Dendritic cell treated with granulocyte-macrophage colony-stimulating factor and Interleukin-4, amounts not matched to agents 40 ng/mL and 50 ng/mL, for 4 days (primary cell): ENCODE measurements around the gene NOXO1.
"Not testable (repeated sequence)": the region's sequence is repeated elsewhere in the genome, so short reads cannot be mapped to it uniquely, and the experiment has no call there.

Source experiments
- H3K27ac Mint-ChIP-seq: one replicate; pipeline ENCODE4 v1.8.0; 2022; ENCODE audit warnings: mild to moderate bottlenecking, mixed read lengths
- H3K27me3 Mint-ChIP-seq: one replicate; pipeline ENCODE4 v1.8.0; 2022; ENCODE audit warnings: mild to moderate bottlenecking, mixed read lengths
- H3K36me3 Mint-ChIP-seq: one replicate; pipeline ENCODE4 v1.8.0; 2022; ENCODE audit warnings: low read depth, mixed read lengths
- H3K4me1 Mint-ChIP-seq: one replicate; pipeline ENCODE4 v1.8.0; 2022; ENCODE audit warnings: low read depth, mixed read lengths
- H3K4me3 Mint-ChIP-seq: one replicate; pipeline ENCODE4 v1.8.0; 2022; ENCODE audit warnings: mild to moderate bottlenecking, moderate library complexity, mixed read lengths
- H3K9me3 Mint-ChIP-seq: one replicate; pipeline ENCODE4 v1.8.0; 2022; ENCODE audit warnings: mixed read lengths
- intact Hi-C: fragments of 100-400 bp; cut with micrococcal nuclease; formaldehyde crosslinking; loops from one replicate; pipeline ENCODE4 v1.15.0; 2022

NOXO1 gene

GRCh38 chr16:1974157-1975070 lies 6.9 kb downstream of the NOXO1 start:
- Mint-ChIP-seq H3K9me3 (no peaks in the 10 kb centered on the region), H3K27me3 (peaks cover 20% of the 10 kb centered on the region), H3K4me3 (no peak overlapping the region), H3K36me3 (peaks cover 69% of the 10 kb centered on the region), H3K4me1 (peaks cover 42% of the 10 kb centered on the region), H3K27ac (no peak overlapping the region)
- intact Hi-C loops: no loop called here

GRCh38 chr16:1973461-1974156 lies 7.7 kb downstream of the NOXO1 start:
- Mint-ChIP-seq H3K36me3 (peaks cover 61% of the 10 kb centered on the region), H3K27me3 (peaks cover 14% of the 10 kb centered on the region), H3K4me3 (no peak overlapping the region), H3K27ac (peak overlapping the region; percentile 98), H3K4me1 (peaks cover 39% of the 10 kb centered on the region), H3K9me3 (no peaks in the 10 kb centered on the region)
- intact Hi-C loops: no loop called here

GRCh38 chr16:1972490-1972877 lies 8.8 kb downstream of the NOXO1 start:
- H3K27me3 Mint-ChIP-seq: peaks cover 2% of the 10 kb centered on the region
- peak overlapping the region; percentile 96 for H3K4me3 Mint-ChIP-seq
- peaks cover 37% of the 10 kb centered on the region for H3K4me1 Mint-ChIP-seq
- H3K9me3 Mint-ChIP-seq: no peaks in the 10 kb centered on the region
- intact Hi-C loops: no loop called here
- peaks cover 50% of the 10 kb centered on the region for H3K36me3 Mint-ChIP-seq
- peak overlapping the region; percentile 98 for H3K27ac Mint-ChIP-seq

DNA sequence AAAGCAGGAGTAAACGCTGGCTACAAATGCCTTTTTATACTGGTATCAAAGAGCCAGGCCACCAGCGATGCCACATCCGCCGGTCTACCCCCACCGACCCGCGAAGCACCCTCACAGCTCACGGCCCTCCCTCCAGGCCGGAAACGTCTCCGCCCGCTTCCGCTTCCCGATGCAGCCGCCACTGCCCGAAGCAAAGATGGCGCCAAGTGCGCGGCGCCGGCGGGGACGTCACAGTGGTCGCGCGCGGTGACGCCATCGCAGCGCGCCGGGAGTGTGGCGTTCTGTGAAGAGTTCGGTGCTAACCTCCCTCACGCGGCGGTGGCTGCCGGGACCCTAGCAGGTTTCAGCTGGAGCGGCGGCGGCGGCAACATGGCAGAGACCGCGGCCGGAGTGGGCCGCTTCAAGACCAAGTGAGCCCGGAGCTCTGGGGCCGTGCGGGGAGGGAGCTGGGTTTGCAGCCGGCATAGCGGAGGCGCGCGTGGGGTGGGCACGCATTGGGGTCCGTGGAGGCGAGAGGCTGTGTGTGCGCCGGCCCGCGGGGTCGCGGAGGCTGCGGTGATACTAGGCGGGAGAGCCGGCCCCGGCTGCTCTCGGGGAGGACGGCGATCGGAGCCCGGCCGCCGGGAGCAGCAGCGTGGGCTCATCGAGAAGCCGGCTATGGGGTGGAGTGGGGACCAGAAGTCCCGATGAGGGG lies 9.3 kb downstream of the NOXO1 start, which contains the start of gene TBL3:
Gene TBL3, plus strand, starts transcription at position 258 of the 694 bp plus-strand sequence. Its CDS starts 112 bp downstream, at position 370.
- Mint-ChIP-seq H3K4me1 (peaks cover 37% of the 10 kb centered on the region), H3K36me3 (peaks cover 45% of the 10 kb centered on the region), H3K4me3 (peak within 1 kb of the TSS; percentile 96), H3K9me3 (no peaks in the 10 kb centered on the region), H3K27ac (peak within 1 kb of the TSS; percentile 98), H3K27me3 (no peaks in the 10 kb centered on the region)
- intact Hi-C loops: no loop called here

DNA sequence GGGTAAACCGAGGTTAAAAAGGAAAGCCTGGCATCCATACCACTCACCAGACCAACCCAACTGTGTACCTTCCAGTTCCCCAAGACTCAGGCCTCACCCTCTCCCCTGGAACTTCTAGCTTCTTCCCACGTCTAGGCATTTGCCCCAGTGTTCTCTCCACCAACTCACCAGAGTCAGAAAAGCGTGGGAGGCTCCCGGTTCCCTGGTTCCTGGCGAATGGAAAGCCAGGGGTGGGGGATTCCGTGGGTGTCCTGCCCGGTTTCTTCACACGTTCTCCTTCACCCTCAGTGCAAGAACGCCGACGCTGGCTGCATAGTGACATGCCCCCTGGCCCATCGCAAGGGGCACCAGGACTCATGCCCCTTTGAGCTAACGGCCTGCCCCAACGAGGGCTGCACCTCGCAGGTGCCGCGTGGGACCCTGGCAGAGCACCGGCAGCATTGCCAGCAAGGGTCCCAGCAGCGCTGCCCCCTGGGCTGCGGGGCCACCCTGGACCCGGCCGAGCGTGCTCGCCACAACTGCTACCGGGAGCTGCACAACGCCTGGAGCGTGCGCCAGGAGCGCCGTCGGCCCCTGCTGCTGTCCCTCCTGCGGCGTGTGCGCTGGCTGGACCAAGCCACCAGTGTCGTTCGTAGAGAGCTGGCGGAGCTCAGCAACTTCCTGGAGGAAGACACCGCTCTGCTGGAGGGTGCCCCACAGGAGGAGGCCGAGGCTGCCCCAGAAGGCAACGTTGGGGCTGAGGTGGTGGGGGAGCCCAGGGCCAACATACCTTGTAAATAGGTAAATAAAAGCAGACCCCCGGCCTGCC lies 12.9 kb downstream of the NOXO1 start:
- Mint-ChIP-seq H3K4me1 (peaks cover 46% of the 10 kb centered on the region), H3K36me3 (peaks cover 34% of the 10 kb centered on the region), H3K4me3 (no peak overlapping the region), H3K27me3 (no peaks in the 10 kb centered on the region), H3K27ac (no peak overlapping the region), H3K9me3 (no peaks in the 10 kb centered on the region)
- intact Hi-C loops: no loop called here

DNA sequence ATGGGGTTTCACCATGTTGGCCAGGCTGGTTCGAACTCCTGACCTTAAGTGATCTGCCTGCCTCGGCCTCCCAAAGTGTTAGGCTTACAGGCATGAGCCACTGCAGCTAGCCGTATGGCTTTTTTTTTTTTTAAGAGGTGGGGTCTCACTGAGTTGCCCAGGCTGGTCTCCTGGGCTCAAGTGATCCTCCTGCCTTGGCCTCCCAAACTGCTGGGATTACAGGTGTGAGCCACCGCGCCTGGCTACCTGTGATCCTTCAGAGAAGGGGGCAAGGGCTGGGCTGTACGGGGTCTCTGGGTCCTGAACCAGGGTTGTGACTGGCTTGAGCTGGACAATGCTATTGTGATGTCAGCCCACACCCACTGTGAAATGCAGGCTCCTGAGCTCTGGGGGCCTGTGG lies 14.8 kb downstream of the NOXO1 start, which contains the start of gene RNF151:
Gene RNF151, plus strand, starts transcription at position 397 of the 400 bp plus-strand sequence. CDS start 26 bp downstream, outside the sequence.
- peaks cover 45% of the 10 kb centered on the region for H3K36me3 Mint-ChIP-seq
- peak within 1 kb of the TSS; percentile 88 for H3K4me3 Mint-ChIP-seq
- H3K9me3 Mint-ChIP-seq: no peaks in the 10 kb centered on the region
- no peaks in the 10 kb centered on the region for H3K27me3 Mint-ChIP-seq
- peak within 1 kb of the TSS; percentile 97 for H3K27ac Mint-ChIP-seq
- intact Hi-C loops: no loop called here
- H3K4me1 Mint-ChIP-seq: peaks cover 50% of the 10 kb centered on the region

- intact Hi-C loops: no loop called here
- H3K4me3 Mint-ChIP-seq: peak overlapping the region; percentile 88
- no peaks in the 10 kb centered on the region for H3K27me3 Mint-ChIP-seq
- H3K9me3 Mint-ChIP-seq: no peaks in the 10 kb centered on the region
- H3K36me3 Mint-ChIP-seq: peaks cover 52% of the 10 kb centered on the region
- H3K27ac Mint-ChIP-seq: peak overlapping the region; percentile 97
- H3K4me1 Mint-ChIP-seq: peaks cover 49% of the 10 kb centered on the region
These were observed 15.8 kb downstream of the NOXO1 start for GRCh38 chr16:1965396-1966001.

DNA sequence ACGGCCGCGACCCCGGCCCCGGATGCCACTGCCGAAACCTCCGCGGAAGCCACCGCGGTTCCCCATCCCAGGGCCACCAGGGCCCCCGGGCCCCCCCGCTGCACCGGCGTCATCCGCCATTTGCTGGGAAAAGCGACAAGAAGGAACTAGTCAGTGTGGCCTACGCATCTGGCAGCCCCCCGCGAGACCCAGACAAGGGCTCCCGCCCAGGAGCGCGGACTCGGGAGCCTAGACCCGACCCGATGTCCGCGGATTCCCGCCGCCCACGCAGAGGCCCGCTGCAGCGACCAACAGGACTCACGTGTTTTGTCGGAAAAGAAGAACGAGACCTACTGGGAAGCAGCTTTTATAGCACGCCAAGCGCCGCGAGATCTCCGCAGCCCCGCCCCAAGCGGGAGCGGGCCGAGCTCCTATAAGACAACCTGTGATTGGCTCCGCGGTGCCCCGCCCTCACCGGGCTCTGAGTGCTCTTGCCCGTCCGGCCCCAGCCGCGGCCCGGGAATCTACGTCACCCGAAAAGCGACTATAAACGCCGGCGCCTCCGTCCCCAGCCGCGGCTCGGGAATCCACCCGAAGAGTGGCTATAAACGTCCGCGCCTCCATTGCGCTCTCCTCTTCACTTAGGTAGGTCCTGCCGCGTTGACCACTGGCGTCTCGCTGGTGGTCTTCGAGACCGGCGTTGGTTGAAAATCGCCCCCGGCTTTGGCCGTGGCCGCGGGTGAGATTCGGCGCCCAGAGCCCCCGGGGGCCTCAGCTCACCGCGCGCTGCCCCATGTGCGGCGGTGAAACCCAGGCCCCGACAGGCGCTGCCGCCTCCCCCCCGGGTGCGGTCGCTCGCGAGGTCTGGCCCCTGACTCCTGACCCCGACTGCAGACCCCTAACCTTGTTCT lies 16.5 kb downstream of the NOXO1 start, which contains the start of gene RPS2:
Gene RPS2, minus strand, starts transcription at position 321 of the 890 bp plus-strand sequence. Its CDS starts 201 bp downstream, at position 120.
- peak within 1 kb of the TSS; percentile 97 for H3K27ac Mint-ChIP-seq
- intact Hi-C loops: no loop called here
- H3K27me3 Mint-ChIP-seq: no peaks in the 10 kb centered on the region
- H3K4me3 Mint-ChIP-seq: peak within 1 kb of the TSS; percentile 88
- no peaks in the 10 kb centered on the region for H3K9me3 Mint-ChIP-seq
- peaks cover 59% of the 10 kb centered on the region for H3K36me3 Mint-ChIP-seq
- H3K4me1 Mint-ChIP-seq: peaks cover 52% of the 10 kb centered on the region

DNA sequence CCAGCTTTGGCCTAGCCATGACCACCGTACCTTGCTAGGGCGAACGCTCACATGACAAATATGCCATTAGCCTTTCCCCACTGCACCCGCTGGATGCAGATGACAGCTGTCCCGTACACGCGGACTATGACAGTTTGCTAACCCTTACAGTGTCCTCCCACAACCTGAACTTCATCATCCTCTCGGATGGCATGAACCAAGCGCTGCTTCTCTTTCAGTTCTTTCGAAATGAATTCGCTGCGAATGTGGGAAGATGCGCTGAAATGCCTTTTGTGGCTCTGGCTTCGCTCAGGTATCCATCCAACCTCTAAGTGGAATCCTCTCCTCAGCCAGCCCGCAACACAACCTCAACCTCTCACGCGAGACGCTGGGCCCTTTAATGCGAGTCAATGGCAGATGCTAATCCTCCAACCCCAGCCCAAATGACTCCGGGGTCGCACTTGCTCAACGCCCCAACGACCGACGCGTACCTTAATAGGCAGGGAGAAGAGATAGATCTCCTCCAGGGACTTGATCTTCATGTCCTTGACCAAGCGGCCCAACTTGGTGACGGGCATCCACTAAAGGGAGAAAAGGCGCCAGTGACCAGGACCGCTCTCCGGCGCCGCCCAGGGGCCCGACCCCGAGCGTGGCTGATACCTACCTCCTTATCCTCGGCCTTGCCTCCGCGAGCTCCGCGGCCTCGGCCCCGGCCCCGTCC lies 17.3 kb downstream of the NOXO1 start:
- Mint-ChIP-seq H3K27me3 (peaks cover 3% of the 10 kb centered on the region), H3K9me3 (no peaks in the 10 kb centered on the region), H3K4me1 (peaks cover 57% of the 10 kb centered on the region), H3K27ac (peak overlapping the region; percentile 97), H3K36me3 (peaks cover 64% of the 10 kb centered on the region), H3K4me3 (peak overlapping the region; percentile 88)
- intact Hi-C loops: no loop called here

- Mint-ChIP-seq H3K27ac (peak overlapping the region; percentile 97), H3K27me3 (peaks cover 17% of the 10 kb centered on the region), H3K4me1 (peaks cover 62% of the 10 kb centered on the region), H3K4me3 (peak overlapping the region; percentile 88), H3K36me3 (peaks cover 64% of the 10 kb centered on the region)
- H3K9me3 Mint-ChIP-seq, intact Hi-C loops: not testable (repeated sequence)
These were observed 18.8 kb downstream of the NOXO1 start for GRCh38 chr16:1962161-1963153.

- Mint-ChIP-seq H3K4me1 (peaks cover 62% of the 10 kb centered on the region), H3K36me3 (peaks cover 64% of the 10 kb centered on the region), H3K27ac (no peak overlapping the region), H3K4me3 (no peak overlapping the region), H3K9me3 (no peaks in the 10 kb centered on the region), H3K27me3 (peaks cover 23% of the 10 kb centered on the region)
- intact Hi-C loops: no loop called here
These were observed 19.6 kb downstream of the NOXO1 start for GRCh38 chr16:1961651-1962067.
